GM18505 (cell line): ENCODE results near the gene ZNG1B.
"Not testable (repeated sequence)": the region's sequence is repeated elsewhere in the genome, so short reads cannot be mapped to it uniquely, and the experiment has no call there.

Experiments used
- ATAC-seq: cut with Tn5 transposase; IDR thresholded peaks from one replicate; pipeline ENCODE4 v1.9.1; 2021; ENCODE audit not compliant: unreplicated experiment

ZNG1B gene

DNA sequence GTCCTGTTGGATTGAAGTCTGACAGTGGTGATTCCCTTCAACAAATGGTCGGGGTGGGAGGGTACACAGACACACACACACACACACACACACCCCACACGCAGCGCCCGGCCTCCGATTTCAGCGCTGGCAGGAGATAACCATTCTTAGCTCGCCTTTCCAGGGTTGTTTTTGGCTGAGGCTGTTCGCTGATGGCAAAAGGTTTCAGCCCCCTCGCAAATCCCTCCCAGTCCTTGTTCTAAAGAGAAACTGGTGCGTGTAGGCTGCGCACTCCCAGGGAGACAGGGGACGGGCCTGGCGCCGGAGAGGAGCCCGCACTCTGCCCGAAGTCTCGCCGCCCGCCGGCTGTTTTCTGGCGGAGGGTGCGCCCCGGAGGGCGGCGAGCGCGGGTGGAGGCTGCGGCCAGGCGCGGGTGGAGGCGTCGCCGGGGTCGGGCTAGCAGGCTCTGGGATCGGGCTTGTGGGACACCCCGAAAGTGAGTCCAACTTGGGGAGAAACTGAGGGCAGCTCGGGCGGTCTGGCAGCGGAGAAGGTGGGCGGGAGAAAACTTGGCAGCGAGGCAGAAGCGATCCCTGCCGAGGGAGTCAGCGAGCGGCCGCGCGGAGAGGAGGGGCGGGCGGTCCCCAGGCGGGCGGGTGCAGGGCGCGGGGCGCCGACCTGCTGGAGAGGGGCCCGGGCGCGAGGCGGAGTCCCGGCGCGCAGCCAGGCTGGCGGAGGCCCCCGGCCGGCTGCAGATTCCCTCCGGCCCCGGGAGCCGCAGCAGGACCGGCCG is 103.9 kb downstream of the ZNG1B start:
- ATAC-seq = not testable (repeated sequence)

DNA sequence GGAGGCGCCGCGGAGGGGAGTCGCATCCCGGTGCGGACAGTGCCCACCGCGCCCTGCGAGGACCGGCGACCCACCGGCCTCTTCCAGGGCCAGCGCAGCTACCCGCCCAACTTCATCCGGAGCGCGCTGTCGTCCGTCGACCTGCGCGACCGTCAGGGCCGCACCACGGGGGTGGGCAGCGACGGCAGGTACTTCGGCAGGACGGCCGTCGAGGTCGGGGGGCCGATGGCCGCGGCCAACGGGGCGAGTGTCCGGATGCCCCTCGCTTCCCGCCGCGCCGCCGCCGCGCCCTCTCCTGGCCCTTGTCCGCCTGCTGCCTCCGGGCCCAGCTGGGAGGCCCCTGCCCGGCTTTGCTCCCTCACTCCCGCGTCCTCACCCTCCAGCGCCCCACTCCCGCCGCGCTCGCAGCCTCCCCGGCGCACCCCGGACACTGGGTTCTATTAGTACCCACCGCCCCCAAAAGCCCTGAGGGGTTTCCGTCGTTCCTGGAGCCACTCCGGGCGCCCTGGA is 104.5 kb downstream of the ZNG1B start:
- not testable (repeated sequence) for ATAC-seq

DNA sequence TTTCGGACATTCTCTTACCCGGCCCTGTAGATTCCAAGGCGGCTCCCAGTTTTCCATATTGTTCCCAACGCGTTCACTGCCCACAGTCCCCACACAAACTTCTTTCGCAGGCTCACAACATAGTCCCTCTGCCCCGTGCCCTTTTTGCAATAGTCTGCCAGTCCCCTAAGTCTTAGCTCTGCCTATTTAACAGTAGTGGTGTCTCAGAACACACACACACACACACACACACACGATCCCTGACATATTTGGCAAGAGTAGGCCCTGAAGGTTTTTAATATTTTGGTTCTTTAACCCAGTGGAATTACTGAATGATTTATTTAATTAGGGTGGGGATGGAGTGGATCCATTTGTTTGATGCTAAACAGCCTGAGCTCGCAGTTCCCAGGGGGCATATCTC is 105.0 kb downstream of the ZNG1B start:
- not testable (repeated sequence) for ATAC-seq
